OCI-LY1 (cell line): Measurements from ENCODE around the gene DPF3.

Source experiments
- H2AFZ ChIP-seq: fragments of 200-600 bp; sonication (generic), shearing (Covaris generic); 2 replicates; pipeline ENCODE4 v1.6.0; 2014; ENCODE audit warnings: antibody characterized with exemption, mild to moderate bottlenecking, low read length
- H3F3A ChIP-seq: fragments of 200-600 bp; sonication (generic), shearing (Covaris generic); 2 replicates; pipeline ENCODE4 v1.6.0; 2014; ENCODE audit warnings: mild to moderate bottlenecking, antibody characterized with exemption, low read length, moderate library complexity; ENCODE audit not compliant: insufficient read depth
- H3K27ac ChIP-seq: fragments of 200-600 bp; sonication (generic); 2 replicates; pipeline ENCODE4 v1.5.1; 2014; ENCODE audit warnings: low read length, mixed run types, mild to moderate bottlenecking, low read depth; ENCODE audit not compliant: poor library complexity, severe bottlenecking
- H3K27me3 ChIP-seq: fragments of 200-600 bp; sonication (generic); 2 replicates; pipeline ENCODE4 v1.6.0; 2014; ENCODE audit warnings: antibody characterized with exemption, mild to moderate bottlenecking, low read length, moderate library complexity; ENCODE audit not compliant: insufficient read depth
- H3K36me3 ChIP-seq: fragments of 200-600 bp; sonication (generic); 2 replicates; pipeline ENCODE4 v1.6.1; 2014; ENCODE audit warnings: mild to moderate bottlenecking, antibody characterized with exemption, low read length, moderate library complexity, mixed read lengths; ENCODE audit not compliant: insufficient read depth
- H3K4me1 ChIP-seq: fragments of 200-600 bp; sonication (generic); 2 replicates; pipeline ENCODE4 v1.5.1; 2014; ENCODE audit warnings: mild to moderate bottlenecking, low read length, moderate library complexity; ENCODE audit not compliant: insufficient read depth, severe bottlenecking
- H3K4me2 ChIP-seq: fragments of 200-600 bp; sonication (generic), shearing (Covaris generic); 2 replicates; pipeline ENCODE4 v1.6.1; 2014; ENCODE audit warnings: low read length
- H3K4me3 ChIP-seq: fragments of 200-600 bp; sonication (generic); 2 replicates; pipeline ENCODE4 v1.5.1; 2014; ENCODE audit warnings: low read length, low read depth, mild to moderate bottlenecking, mixed read lengths; ENCODE audit not compliant: poor library complexity, severe bottlenecking
- H3K79me2 ChIP-seq: fragments of 200-600 bp; shearing (Covaris generic); 2 replicates; pipeline ENCODE4 v1.6.1; 2016; ENCODE audit warnings: mixed run types, low read length, mixed read lengths; ENCODE audit not compliant: insufficient read depth
- H3K9ac ChIP-seq: fragments of 200-600 bp; sonication (generic), shearing (Covaris generic); 2 replicates; pipeline ENCODE4 v1.6.1; 2014; ENCODE audit warnings: mild to moderate bottlenecking, low read length, mixed read lengths
- H3K9me2 ChIP-seq: fragments of 200-600 bp; sonication (generic), shearing (Covaris generic); 2 replicates; pipeline ENCODE4 v1.6.1; 2014; ENCODE audit warnings: low read depth, mild to moderate bottlenecking, low read length, mixed read lengths
- H3K9me3 ChIP-seq: fragments of 200-600 bp; shearing (Covaris generic); 2 replicates; pipeline ENCODE4 v1.6.1; 2014; ENCODE audit warnings: low read length, mixed read lengths
- H4K20me1 ChIP-seq: fragments of 200-600 bp; sonication (generic), shearing (Covaris generic); 2 replicates; pipeline ENCODE4 v1.6.0; 2016; ENCODE audit warnings: mild to moderate bottlenecking, low read length; ENCODE audit not compliant: insufficient read depth
- CTCF ChIP-seq: fragments of 200-600 bp; sonication (generic), shearing (Covaris generic); IDR thresholded peaks from 2 replicates; pipeline ENCODE4 v1.5.1; 2017; ENCODE audit warnings: mild to moderate bottlenecking, antibody characterized with exemption, low read length, moderate library complexity, mixed read lengths
- EZH2 ChIP-seq: fragments of 200-600 bp; sonication (generic), shearing (Covaris generic); IDR thresholded peaks from 2 replicates; pipeline ENCODE4 v1.8.0; 2017; ENCODE audit warnings: borderline replicate concordance, mixed run types, mild to moderate bottlenecking, antibody characterized with exemption, low read length, moderate library complexity, mixed read lengths

The DPF3 gene

GRCh38 chr14:72887514-72887913, 6.4 kb downstream of the DPF3 start:
- Histone ChIP-seq H3K79me2 (no peaks in the 10 kb centered on the region), H3K4me3 (no peak overlapping the region), H3K4me1 (peaks cover 7% of the 10 kb centered on the region), H4K20me1 (no peaks in the 10 kb centered on the region), H3K9ac (no peak overlapping the region), H3K4me2 (no peak overlapping the region), H3K36me3 (no peaks in the 10 kb centered on the region), H3F3A (no peaks in the 10 kb centered on the region), H3K9me3 (no peaks in the 10 kb centered on the region; the same call in 1 of the 2 replicates), H3K27me3 (peaks cover 9% of the 10 kb centered on the region; the same call in 1 of the 2 replicates), H3K9me2 (no peaks in the 10 kb centered on the region), H2AFZ (no peak overlapping the region), H3K27ac (no peak overlapping the region)
- TF ChIP-seq EZH2 (no peak), CTCF (no peak)

- Histone ChIP-seq H2AFZ (no peak overlapping the region), H3K4me1 (no peaks in the 10 kb centered on the region), H3K27me3 (peaks cover 3% of the 10 kb centered on the region; the same call in 1 of the 2 replicates), H4K20me1 (no peaks in the 10 kb centered on the region), H3K9me2 (no peaks in the 10 kb centered on the region), H3K27ac (no peak overlapping the region), H3K4me2 (no peak overlapping the region), H3K36me3 (no peaks in the 10 kb centered on the region), H3K9ac (no peak overlapping the region), H3K4me3 (no peak overlapping the region), H3K79me2 (no peaks in the 10 kb centered on the region), H3K9me3 (no peaks in the 10 kb centered on the region; the same call in 1 of the 2 replicates), H3F3A (no peaks in the 10 kb centered on the region)
- TF ChIP-seq EZH2 (no peak), CTCF (no peak)
These were observed 9.5 kb downstream of the DPF3 start for GRCh38 chr14:72884386-72884785.

- no peaks in the 10 kb centered on the region for H3K9me2 ChIP-seq
- no peak overlapping the region for H3K9ac ChIP-seq
- H3K36me3 ChIP-seq, result no peaks in the 10 kb centered on the region
- no peaks in the 10 kb centered on the region; the same call in 1 of the 2 replicates for H3K27me3 ChIP-seq
- H3K9me3 ChIP-seq, result no peaks in the 10 kb centered on the region; the same call in 1 of the 2 replicates
- no peak overlapping the region for H3K4me3 ChIP-seq
- H3K27ac ChIP-seq, result no peak overlapping the region
- no peak for TF ChIP-seq EZH2
- no peak for TF ChIP-seq CTCF
- H3K79me2 ChIP-seq, result no peaks in the 10 kb centered on the region
- H4K20me1 ChIP-seq, result no peaks in the 10 kb centered on the region
- H2AFZ ChIP-seq, result no peak overlapping the region
- no peak overlapping the region for H3K4me2 ChIP-seq
- no peaks in the 10 kb centered on the region for H3F3A ChIP-seq
- H3K4me1 ChIP-seq, result no peaks in the 10 kb centered on the region
These were observed 9.9 kb downstream of the DPF3 start for GRCh38 chr14:72883961-72884360.
